ENCODE data around the gene SCN8A. TPM values are rescaled to one million over a fixed set of nuclear protein-coding genes. Genes with fewer than 3 reads are reported as not detected.
"Not testable (repeated sequence)": the region's sequence is repeated elsewhere in the genome, so short reads cannot be mapped to it uniquely, and the experiment has no call there.

The SCN8A gene
- total and polyA plus RNA-seq, 2 donors, result 0.21 to 0.57 TPM

DNA sequence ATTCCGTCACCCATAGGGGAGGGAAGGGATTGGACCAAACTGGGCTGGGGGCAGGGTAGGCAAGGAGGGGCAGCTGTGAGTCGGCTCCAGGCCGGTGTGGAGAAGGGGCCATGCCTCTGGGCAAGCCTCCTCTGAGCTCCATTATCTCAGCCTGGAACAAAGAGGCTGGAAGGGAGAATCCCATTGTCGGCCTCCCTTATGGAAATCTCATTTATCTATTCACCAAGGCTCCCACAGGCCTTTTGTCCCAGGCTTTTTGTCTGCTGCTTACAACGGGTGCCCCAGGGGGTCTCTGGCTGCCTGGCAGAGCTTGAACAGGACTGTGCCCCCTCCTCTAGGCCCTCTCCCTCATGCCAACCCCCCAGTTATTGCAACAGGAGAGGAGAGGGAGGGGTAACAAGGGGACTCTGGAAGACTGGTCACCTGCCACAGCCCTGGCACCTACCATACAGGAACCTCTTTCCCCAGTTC is 238.0 kb downstream of the SCN8A start:
- Histone ChIP-seq H3K27me3 (ENCODE audit: control insufficient read depth in 2 of 2, insufficient read depth in 1 of 2, low read length in 1 of 2) (peaks cover 0 to 22% of the 10 kb centered on the region in 2 donors), H3K9me3 (ENCODE audit: control insufficient read depth in 2 of 2, insufficient read depth in 1 of 2, low read length in 1 of 2) (no peaks in the 10 kb centered on the region), H3K36me3 (ENCODE audit: control insufficient read depth in 2 of 2, insufficient read depth in 2 of 2, low read length in 1 of 2) (no peaks in the 10 kb centered on the region), H3K27ac (ENCODE audit: low read depth in 1 of 2, low read length in 1 of 2) (no peak overlapping the region), H3K4me1 (ENCODE audit: control insufficient read depth in 2 of 2, insufficient read depth in 2 of 2, low read length in 2 of 2) (peaks cover 14 to 31% of the 10 kb centered on the region in 2 donors), H3K4me3 (ENCODE audit: low read length in 2 of 2) (no peak overlapping the region)
- 95% methylated on average over 5 of the region's 5 CpGs for WGBS
- no peak for DNase-seq (ENCODE audit: low read depth in 6 of 9, low spot score in 9 of 9)

DNA sequence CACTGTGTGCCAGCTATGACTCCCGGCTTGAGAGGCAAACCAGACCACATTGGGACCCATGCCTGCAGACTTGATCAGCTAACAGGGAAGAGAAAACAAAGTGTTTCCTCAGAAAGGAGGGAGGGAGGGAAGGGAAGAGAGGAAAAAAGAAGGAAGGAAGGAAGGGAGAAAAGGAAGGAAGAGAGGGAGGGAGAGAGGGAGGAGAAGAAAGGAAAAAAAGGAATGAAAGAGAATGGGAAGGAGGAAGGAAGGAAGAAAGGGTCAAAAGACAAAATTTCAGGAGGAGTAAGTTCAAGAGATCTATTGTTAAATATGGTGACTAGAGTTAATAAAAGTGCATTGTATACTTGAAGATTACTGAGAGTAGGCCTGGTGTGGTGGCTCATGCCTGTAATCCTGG is 238.6 kb downstream of the SCN8A start:
- H3K9me3 ChIP-seq (ENCODE audit: control insufficient read depth in 2 of 2, insufficient read depth in 1 of 2, low read length in 1 of 2), result no peaks in the 10 kb centered on the region
- DNase-seq (ENCODE audit: low read depth in 6 of 9, low spot score in 9 of 9), result no peak
- no peaks in the 10 kb centered on the region for H3K36me3 ChIP-seq (ENCODE audit: control insufficient read depth in 2 of 2, insufficient read depth in 2 of 2, low read length in 1 of 2)
- H3K4me1 ChIP-seq (ENCODE audit: control insufficient read depth in 2 of 2, insufficient read depth in 2 of 2, low read length in 2 of 2), result peaks cover 14 to 31% of the 10 kb centered on the region in 2 donors
- no peak overlapping the region for H3K27ac ChIP-seq (ENCODE audit: low read depth in 1 of 2, low read length in 1 of 2)
- no peak overlapping the region for H3K4me3 ChIP-seq (ENCODE audit: low read length in 2 of 2)
- peaks cover 0 to 25% of the 10 kb centered on the region in 2 donors for H3K27me3 ChIP-seq (ENCODE audit: control insufficient read depth in 2 of 2, insufficient read depth in 1 of 2, low read length in 1 of 2)
- WGBS, result 96% methylated on average over 1 of the region's 1 CpG

DNA sequence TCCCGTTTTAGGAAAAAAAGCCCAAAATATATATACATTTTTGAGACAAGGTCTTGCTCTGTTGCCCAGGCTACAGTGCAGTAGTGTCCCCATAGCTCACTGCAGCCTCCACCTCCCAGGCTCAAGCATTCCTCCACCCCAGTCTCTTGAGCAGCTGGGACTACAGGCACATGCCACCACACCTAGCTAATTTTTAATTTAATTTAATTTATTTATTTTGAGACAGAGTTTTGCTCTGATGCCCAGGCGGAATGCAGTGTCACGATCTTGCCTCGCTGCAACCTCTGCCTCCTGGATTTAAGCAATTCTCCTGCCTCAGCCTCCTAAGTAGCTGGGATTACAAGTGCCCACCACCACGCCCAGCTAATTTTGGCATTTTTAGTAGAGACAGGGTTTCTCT is 240.8 kb downstream of the SCN8A start:
- DNase-seq (ENCODE audit: low read depth in 6 of 9, low spot score in 9 of 9); H3K36me3 ChIP-seq (ENCODE audit: control insufficient read depth in 2 of 2, insufficient read depth in 2 of 2, low read length in 1 of 2); H3K27ac ChIP-seq (ENCODE audit: low read depth in 1 of 2, low read length in 1 of 2); H3K4me3 ChIP-seq (ENCODE audit: low read length in 2 of 2); H3K9me3 ChIP-seq (ENCODE audit: control insufficient read depth in 2 of 2, insufficient read depth in 1 of 2, low read length in 1 of 2): not testable (repeated sequence)
- H3K27me3 ChIP-seq (ENCODE audit: control insufficient read depth in 2 of 2, insufficient read depth in 1 of 2, low read length in 1 of 2), result peaks cover 0 to 27% of the 10 kb centered on the region in 2 donors
- peaks cover 14 to 29% of the 10 kb centered on the region in 2 donors for H3K4me1 ChIP-seq (ENCODE audit: control insufficient read depth in 2 of 2, insufficient read depth in 2 of 2, low read length in 2 of 2)
- 80% methylated on average over 5 of the region's 5 CpGs for WGBS

DNA sequence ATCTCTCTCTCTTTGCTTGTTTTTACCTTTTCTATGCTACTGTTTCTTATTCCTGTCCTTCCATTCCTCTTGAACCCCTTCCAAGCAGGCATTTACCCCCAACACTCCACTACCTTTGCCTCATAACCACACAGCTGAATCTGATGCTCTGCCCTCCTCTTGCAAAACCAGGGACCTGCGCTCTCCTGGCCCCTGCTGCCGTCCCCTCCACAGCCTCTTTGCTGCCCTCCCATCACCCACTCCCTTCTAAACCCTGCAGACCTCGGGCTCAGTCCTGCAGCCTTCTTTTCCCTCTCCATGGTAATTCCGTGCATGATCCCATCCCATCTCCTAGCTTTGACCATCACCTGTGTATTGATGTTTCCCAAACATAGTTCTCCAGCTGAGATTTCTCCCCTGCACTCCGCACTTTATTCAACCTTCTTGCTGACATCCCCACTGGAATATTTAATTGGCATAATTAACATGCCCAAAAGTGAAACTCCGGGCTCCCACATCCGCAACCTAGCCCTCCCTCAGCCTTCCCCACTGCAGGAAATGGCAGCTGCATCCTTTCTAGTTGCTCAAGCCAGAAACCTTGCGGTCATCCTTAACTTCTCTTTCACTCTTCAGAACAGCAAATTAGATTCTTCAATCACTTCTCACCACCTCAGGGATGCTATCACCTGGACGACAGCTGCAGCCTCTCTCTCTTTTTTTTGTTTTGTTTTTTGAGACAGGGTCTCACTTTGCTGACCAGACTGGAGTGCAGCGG is 241.5 kb downstream of the SCN8A start:
- Histone ChIP-seq H3K27ac (ENCODE audit: low read depth in 1 of 2, low read length in 1 of 2) (no peak overlapping the region), H3K4me1 (ENCODE audit: control insufficient read depth in 2 of 2, insufficient read depth in 2 of 2, low read length in 2 of 2) (peaks cover 12 to 22% of the 10 kb centered on the region in 2 donors), H3K9me3 (ENCODE audit: control insufficient read depth in 2 of 2, insufficient read depth in 1 of 2, low read length in 1 of 2) (no peaks in the 10 kb centered on the region), H3K27me3 (ENCODE audit: control insufficient read depth in 2 of 2, insufficient read depth in 1 of 2, low read length in 1 of 2) (peaks cover 0 to 31% of the 10 kb centered on the region in 2 donors), H3K4me3 (ENCODE audit: low read length in 2 of 2) (no peak overlapping the region), H3K36me3 (ENCODE audit: control insufficient read depth in 2 of 2, insufficient read depth in 2 of 2, low read length in 1 of 2) (no peaks in the 10 kb centered on the region)
- 4% methylated on average over 10 of the region's 10 CpGs for WGBS
- peak in 1 of 9 donors; percentile 45 for DNase-seq (ENCODE audit: low read depth in 6 of 9, low spot score in 9 of 9)

DNA sequence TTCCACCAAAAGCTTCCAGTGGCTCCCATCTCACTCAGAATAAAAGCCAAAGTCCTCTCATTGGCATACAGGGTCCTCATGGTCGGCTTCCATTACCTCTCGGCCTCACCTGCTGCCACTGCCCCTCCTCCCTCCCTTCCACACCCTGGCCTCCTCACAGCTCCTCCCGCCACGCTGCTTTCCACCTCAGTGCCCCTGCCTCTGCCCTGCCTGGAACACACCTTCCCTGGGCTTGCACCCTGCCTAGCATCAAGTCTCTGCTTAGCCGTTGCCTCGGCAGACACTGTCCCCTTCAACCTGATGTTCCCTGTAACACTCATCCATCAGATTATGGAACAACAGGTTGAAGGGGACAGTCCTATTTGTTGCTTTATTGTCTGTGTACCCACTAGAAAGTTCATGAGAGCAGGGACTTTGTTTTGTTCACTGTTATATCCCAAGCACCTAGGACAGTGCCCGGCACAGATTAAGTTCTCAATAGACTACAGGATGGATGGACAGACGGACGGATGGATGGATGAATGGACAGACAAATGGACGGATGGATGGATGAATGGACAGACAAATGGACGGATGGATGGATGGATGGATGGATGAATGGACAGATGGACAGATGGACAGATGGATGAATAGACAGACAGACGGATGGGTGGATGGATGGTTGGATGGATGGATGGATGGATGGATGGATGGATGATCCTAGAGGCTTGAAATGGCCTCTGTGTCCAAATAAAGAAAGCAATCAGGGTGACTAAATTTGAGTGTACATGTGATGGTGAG is 242.6 kb downstream of the SCN8A start:
- WGBS, result 81% methylated on average over 12 of the region's 12 CpGs
- Histone ChIP-seq H3K4me3 (ENCODE audit: low read length in 2 of 2) (no peak overlapping the region), H3K4me1 (ENCODE audit: control insufficient read depth in 2 of 2, insufficient read depth in 2 of 2, low read length in 2 of 2) (peaks cover 5 to 13% of the 10 kb centered on the region in 2 donors), H3K27ac (ENCODE audit: low read depth in 1 of 2, low read length in 1 of 2) (no peak overlapping the region), H3K9me3 (ENCODE audit: control insufficient read depth in 2 of 2, insufficient read depth in 1 of 2, low read length in 1 of 2) (no peaks in the 10 kb centered on the region), H3K27me3 (ENCODE audit: control insufficient read depth in 2 of 2, insufficient read depth in 1 of 2, low read length in 1 of 2) (peaks cover 0 to 30% of the 10 kb centered on the region in 2 donors), H3K36me3 (ENCODE audit: control insufficient read depth in 2 of 2, insufficient read depth in 2 of 2, low read length in 1 of 2) (no peaks in the 10 kb centered on the region)
- no peak for DNase-seq (ENCODE audit: low read depth in 6 of 9, low spot score in 9 of 9)

DNA sequence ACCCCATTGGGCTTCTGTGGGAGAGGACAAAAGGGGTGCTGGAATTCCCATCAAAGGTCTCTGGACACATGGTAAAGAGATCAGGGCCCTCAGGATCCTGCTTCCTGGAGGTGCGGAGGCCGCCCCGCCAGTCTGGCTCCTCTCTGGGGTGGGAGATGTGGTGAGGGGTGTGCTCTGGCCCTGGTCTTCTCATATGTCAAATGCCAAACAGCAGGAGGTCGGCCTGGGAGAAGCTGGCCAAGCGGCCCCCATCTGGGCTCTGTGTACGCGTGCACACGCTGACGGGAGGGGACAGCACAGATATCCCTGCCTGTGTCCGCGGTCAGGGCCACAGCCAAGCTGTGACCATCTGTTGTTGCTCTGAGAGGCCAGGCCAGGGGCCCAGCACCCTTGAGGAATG is 243.4 kb downstream of the SCN8A start:
- Histone ChIP-seq H3K36me3 (ENCODE audit: control insufficient read depth in 2 of 2, insufficient read depth in 2 of 2, low read length in 1 of 2) (no peaks in the 10 kb centered on the region), H3K27me3 (ENCODE audit: control insufficient read depth in 2 of 2, insufficient read depth in 1 of 2, low read length in 1 of 2) (peaks cover 0 to 30% of the 10 kb centered on the region in 2 donors), H3K4me1 (ENCODE audit: control insufficient read depth in 2 of 2, insufficient read depth in 2 of 2, low read length in 2 of 2) (peaks cover 4 to 13% of the 10 kb centered on the region in 2 donors), H3K9me3 (ENCODE audit: control insufficient read depth in 2 of 2, insufficient read depth in 1 of 2, low read length in 1 of 2) (no peaks in the 10 kb centered on the region), H3K4me3 (ENCODE audit: low read length in 2 of 2) (no peak overlapping the region), H3K27ac (ENCODE audit: low read depth in 1 of 2, low read length in 1 of 2) (no peak overlapping the region)
- WGBS, result 96% methylated on average over 11 of the region's 11 CpGs
- no peak for DNase-seq (ENCODE audit: low read depth in 6 of 9, low spot score in 9 of 9)

DNA sequence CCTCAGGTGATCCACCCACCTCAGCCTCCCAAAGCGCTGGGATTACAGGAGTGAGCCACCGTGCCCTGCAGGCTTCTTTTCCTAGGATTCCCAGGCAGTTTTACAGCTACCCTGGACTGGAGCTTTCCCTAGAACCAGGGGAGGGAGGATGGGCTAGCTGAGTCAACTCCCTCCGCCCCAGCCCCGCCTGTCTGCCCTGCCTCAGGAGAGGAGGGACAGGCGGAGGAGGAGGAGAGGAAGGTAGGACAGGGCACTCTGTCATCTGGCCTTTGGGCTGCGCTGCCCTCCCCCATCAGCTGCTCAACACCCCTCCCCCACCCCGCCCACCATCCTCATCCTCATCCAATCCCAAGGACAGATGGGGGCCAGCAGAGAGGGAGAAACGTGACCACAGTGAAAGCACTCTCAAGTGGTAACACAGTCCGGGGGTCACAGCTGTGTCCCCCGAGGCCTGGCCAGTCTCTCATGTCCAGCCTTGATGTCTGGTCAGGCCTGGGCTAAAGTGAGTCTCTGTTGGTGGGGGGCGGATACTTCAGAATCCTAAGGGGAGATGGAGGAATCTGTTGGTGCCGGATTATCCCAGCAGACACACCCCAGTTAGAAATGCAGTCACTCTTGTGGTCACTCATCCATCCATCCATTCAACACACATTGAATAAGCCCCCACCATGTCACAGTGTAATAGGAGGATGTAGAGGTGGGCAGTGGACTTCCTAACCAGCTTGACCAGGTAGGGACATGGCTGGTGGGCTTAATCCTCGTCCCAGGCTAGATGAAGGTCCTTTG is 245.2 kb downstream of the SCN8A start:
- H3K27ac ChIP-seq (ENCODE audit: low read depth in 1 of 2, low read length in 1 of 2), result no peak overlapping the region
- peaks cover 0 to 33% of the 10 kb centered on the region in 2 donors for H3K27me3 ChIP-seq (ENCODE audit: control insufficient read depth in 2 of 2, insufficient read depth in 1 of 2, low read length in 1 of 2)
- peaks cover 4 to 16% of the 10 kb centered on the region in 2 donors for H3K4me1 ChIP-seq (ENCODE audit: control insufficient read depth in 2 of 2, insufficient read depth in 2 of 2, low read length in 2 of 2)
- no peak for DNase-seq (ENCODE audit: low read depth in 6 of 9, low spot score in 9 of 9)
- no peak overlapping the region for H3K4me3 ChIP-seq (ENCODE audit: low read length in 2 of 2)
- WGBS, result 86% methylated on average over 13 of the region's 13 CpGs
- no peaks in the 10 kb centered on the region for H3K36me3 ChIP-seq (ENCODE audit: control insufficient read depth in 2 of 2, insufficient read depth in 2 of 2, low read length in 1 of 2)
- H3K9me3 ChIP-seq (ENCODE audit: control insufficient read depth in 2 of 2, insufficient read depth in 1 of 2, low read length in 1 of 2), result no peaks in the 10 kb centered on the region

DNA sequence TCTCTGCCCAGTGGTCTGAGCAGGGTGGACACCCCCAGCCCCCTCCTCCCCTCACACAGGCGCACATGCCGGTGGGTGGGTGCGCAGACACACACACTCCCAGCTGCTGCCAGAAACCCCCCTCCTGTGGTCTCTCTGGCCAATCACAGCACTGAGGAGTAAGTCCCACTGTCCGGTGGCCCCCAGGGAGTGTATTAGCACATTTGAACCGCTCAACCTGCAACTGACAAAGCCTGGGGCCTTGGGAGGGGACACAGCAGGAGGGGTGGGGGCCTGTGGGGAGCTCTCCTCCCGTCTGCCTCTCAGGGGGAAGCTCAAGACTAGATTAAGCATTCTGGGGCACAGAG is 245.8 kb downstream of the SCN8A start:
- Histone ChIP-seq H3K4me1 (ENCODE audit: control insufficient read depth in 2 of 2, insufficient read depth in 2 of 2, low read length in 2 of 2) (peaks cover 4 to 16% of the 10 kb centered on the region in 2 donors), H3K27me3 (ENCODE audit: control insufficient read depth in 2 of 2, insufficient read depth in 1 of 2, low read length in 1 of 2) (peaks cover 0 to 33% of the 10 kb centered on the region in 2 donors), H3K9me3 (ENCODE audit: control insufficient read depth in 2 of 2, insufficient read depth in 1 of 2, low read length in 1 of 2) (no peaks in the 10 kb centered on the region), H3K36me3 (ENCODE audit: control insufficient read depth in 2 of 2, insufficient read depth in 2 of 2, low read length in 1 of 2) (no peaks in the 10 kb centered on the region), H3K4me3 (ENCODE audit: low read length in 2 of 2) (no peak overlapping the region), H3K27ac (ENCODE audit: low read depth in 1 of 2, low read length in 1 of 2) (no peak overlapping the region)
- no peak for DNase-seq (ENCODE audit: low read depth in 6 of 9, low spot score in 9 of 9)
- 93% methylated on average over 6 of the region's 6 CpGs for WGBS
